Sigmoid colon (tissue), 7 donors: ENCODE measurements around the gene DDO. TPM values are rescaled to one million over a fixed set of nuclear protein-coding genes. Genes with fewer than 3 reads are reported as not detected.

Source experiments
- DNase-seq: peaks from one replicate; pipeline ENCODE4 v3.0.0-alpha.2; 2019
- H3K27ac ChIP-seq, 4 donors: fragments of 200-600 bp; sonication (generic); one replicate each; pipeline ENCODE4 v1.5.1; 2016 to 2019; ENCODE audit warnings: mild to moderate bottlenecking in 1 of 4
- H3K27me3 ChIP-seq, 3 donors: fragments of 200-600 bp; sonication (generic); one replicate each; pipeline ENCODE4 v1.5.1; 2019; ENCODE audit warnings: mild to moderate bottlenecking in 1 of 3
- H3K36me3 ChIP-seq, 4 donors: fragments of 200-600 bp; sonication (generic); one replicate each; pipeline ENCODE4 v1.5.1; 2016 to 2019
- H3K4me1 ChIP-seq, 4 donors: fragments of 200-600 bp; sonication (generic); one replicate each; pipeline ENCODE4 v1.5.1; 2017 to 2019
- H3K4me3 ChIP-seq, 4 donors: fragments of 200-600 bp; sonication (generic); one replicate each; pipeline ENCODE4 v1.5.1; 2017 to 2019; ENCODE audit warnings: mild to moderate bottlenecking in 2 of 4, moderate library complexity in 1 of 4
- H3K9me3 ChIP-seq, 4 donors: fragments of 200-600 bp in 3 of 4; sonication (generic) in 3 of 4; one replicate each; pipeline versions ENCODE4 v1.5.1 to v1.6.1; 2013 to 2019
- EP300 ChIP-seq, 4 donors: sonication (generic); formaldehyde crosslinking; IDR thresholded peaks; one replicate each; pipeline ENCODE4 v1.6.1; 2017; ENCODE audit warnings: antibody characterized with exemption in 4 of 4
- POLR2A ChIP-seq, 2 donors: fragments of 450-650 bp; IDR thresholded peaks; one replicate each; pipeline ENCODE4 v1.6.1; 2016; ENCODE audit warnings: antibody characterized with exemption in 2 of 2, mild to moderate bottlenecking in 2 of 2, moderate library complexity in 2 of 2
- POLR2AphosphoS5 ChIP-seq, 4 donors: sonication (generic); formaldehyde crosslinking; IDR thresholded peaks; one replicate each; pipeline ENCODE4 v1.6.1; 2017; ENCODE audit warnings: antibody characterized with exemption in 4 of 4
- WGBS, 2 donors: extraction: QIAGEN DNeasy Blood & Tissue Kit; methylation state at CpG; one replicate each; pipeline ENCODE4 v1.1.7; 2013; 5-methylcytosine and 5-hydroxymethylcytosine counted together
- intact Hi-C: fragments of 100-400 bp; cut with DNase I; formaldehyde crosslinking; loops from one replicate; pipeline ENCODE4 v1.15.1; 2023
- polyA plus RNA-seq, 3 donors: library from polyadenylated mRNA; stranded (reverse); fragments of 200-250 nt; gene quantifications; one replicate each; pipeline ENCODE4 v1.2.3, GENCODE V29; 2013
- total RNA-seq, 4 donors: library from RNA; depleted of rRNA; stranded (reverse); fragments of >200 nt; gene quantifications; one replicate each; pipeline ENCODE4 v1.1.0, GENCODE V29; 2016
- TF ChIP-seq, protein P1 (sequence below), 4 experiments: fragments of 450-650 bp in 3 of 4; fragments of 200-600 bp in 1 of 4; IDR thresholded peaks; one replicate each; pipeline ENCODE4 v1.5.1; 2016 to 2019; ENCODE audit warnings: antibody characterized with exemption in 4 of 4, mild to moderate bottlenecking in 3 of 4, moderate library complexity in 2 of 4
- donor health status: healthy with polysubstance abuse.
- donor health status: Bipolar disorder and iron deficiency.
- donor health status: healthy.

Gene DDO
- total and polyA plus RNA-seq, 7 donors: 0.96 to 3.6 (median 2.2) TPM

DNA sequence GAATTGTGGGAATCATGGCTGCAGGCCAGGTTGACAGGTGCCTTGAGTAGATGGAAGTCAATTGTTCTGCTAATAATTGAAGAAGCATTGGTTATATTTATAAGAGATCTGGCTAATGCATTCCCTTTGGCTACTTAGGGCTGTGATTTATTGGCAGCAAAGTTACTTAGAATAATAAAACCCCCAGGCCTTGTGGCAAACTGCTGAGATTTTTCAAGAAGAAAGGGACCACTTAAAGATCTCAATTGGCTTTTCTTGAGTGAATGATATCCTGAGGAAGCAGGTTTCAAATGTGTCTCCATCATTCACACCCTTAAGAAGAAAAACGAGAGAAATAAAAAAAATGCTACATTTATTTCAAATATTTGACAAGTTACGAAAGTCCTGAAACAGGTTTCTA, 27.4 kb downstream of the DDO start:
- WGBS, 2 donors: 87 to 93% methylated on average over 2 of the region's 2 CpGs
- Histone ChIP-seq H3K9me3 (no peaks in the 10 kb centered on the region), H3K4me1 (peaks cover 0 to 13% (median 11%) of the 10 kb centered on the region in 4 donors), H3K36me3 (no peaks in the 10 kb centered on the region), H3K4me3 (no peak overlapping the region), H3K27me3 (no peaks in the 10 kb centered on the region), H3K27ac (no peak overlapping the region)
- no peak for DNase-seq
- intact Hi-C loops: loop anchor here (2.0 kb wide), 1 partner anchor 23 kb away; no protein-coding TSS in a partner anchor
- no peak for TF ChIP-seq POLR2AphosphoS5 (IDR thresholded peaks at IDR 0.05)
- no peak for TF ChIP-seq EP300 (IDR thresholded peaks at IDR 0.05)
- TF ChIP-seq POLR2A (IDR thresholded peaks at IDR 0.05): no peak
- TF ChIP-seq, protein P1, sequence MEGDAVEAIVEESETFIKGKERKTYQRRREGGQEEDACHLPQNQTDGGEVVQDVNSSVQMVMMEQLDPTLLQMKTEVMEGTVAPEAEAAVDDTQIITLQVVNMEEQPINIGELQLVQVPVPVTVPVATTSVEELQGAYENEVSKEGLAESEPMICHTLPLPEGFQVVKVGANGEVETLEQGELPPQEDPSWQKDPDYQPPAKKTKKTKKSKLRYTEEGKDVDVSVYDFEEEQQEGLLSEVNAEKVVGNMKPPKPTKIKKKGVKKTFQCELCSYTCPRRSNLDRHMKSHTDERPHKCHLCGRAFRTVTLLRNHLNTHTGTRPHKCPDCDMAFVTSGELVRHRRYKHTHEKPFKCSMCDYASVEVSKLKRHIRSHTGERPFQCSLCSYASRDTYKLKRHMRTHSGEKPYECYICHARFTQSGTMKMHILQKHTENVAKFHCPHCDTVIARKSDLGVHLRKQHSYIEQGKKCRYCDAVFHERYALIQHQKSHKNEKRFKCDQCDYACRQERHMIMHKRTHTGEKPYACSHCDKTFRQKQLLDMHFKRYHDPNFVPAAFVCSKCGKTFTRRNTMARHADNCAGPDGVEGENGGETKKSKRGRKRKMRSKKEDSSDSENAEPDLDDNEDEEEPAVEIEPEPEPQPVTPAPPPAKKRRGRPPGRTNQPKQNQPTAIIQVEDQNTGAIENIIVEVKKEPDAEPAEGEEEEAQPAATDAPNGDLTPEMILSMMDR (IDR thresholded peaks at IDR 0.05): no peak

DNA sequence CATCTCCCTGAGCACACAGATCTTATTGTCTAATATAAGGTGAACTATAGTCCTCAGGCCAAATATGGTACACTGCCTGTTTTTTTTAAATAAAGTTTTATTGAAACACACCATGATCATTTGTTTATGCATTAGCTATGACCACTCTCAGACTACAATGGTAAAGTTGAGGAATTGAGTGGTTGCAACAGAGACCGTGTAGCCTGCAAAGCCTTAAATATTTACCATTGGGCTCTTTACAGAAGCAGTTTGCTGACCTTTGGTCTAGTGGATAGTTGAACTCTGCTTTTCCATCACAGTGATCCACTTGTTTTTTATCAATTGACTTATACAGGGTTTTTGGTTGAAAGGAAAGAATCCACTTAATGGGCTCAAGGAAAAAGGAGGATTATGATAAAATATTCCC, 29.9 kb downstream of the DDO start:
- intact Hi-C loops: no loop called here
- H3K27me3 ChIP-seq: no peaks in the 10 kb centered on the region
- 75 to 76% methylated on average over 1 of the region's 1 CpG for WGBS, 2 donors

DNA sequence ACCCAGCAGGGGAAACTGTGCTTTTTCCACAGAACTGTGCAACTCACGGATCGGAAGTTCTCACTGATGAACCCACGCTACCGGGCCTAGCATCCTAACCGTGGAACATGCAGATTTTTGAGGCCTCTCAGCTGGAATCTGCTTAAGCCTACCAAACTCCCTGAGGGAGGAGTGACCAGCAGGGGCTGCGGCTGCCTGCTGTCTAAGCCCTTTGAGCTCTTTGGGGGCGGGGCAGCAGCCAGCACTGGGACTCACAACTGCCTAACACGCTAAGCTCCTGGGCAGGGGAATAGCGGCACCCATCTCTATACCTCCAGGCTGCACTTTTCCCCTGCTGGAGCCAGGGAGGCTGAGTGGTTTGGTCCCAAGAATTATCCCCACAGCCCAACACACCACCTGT, 36.8 kb downstream of the DDO start:
- Histone ChIP-seq H3K27ac (no peak overlapping the region), H3K9me3 (no peaks in the 10 kb centered on the region), H3K27me3 (no peaks in the 10 kb centered on the region), H3K4me3 (no peak overlapping the region), H3K36me3 (no peaks in the 10 kb centered on the region), H3K4me1 (no peaks in the 10 kb centered on the region)
- 84 to 90% methylated on average over 9 of the region's 9 CpGs for WGBS, 2 donors
- TF ChIP-seq POLR2AphosphoS5 (IDR thresholded peaks at IDR 0.05) (no peak), POLR2A (IDR thresholded peaks at IDR 0.05) (no peak), EP300 (IDR thresholded peaks at IDR 0.05) (no peak)
- intact Hi-C loops: no loop called here
- DNase-seq: no peak

More for the DNA sequence above, 29.9 kb downstream of the DDO start:
- no peaks in the 10 kb centered on the region for H3K9me3 ChIP-seq
- no peak for DNase-seq
- no peak overlapping the region for H3K27ac ChIP-seq
- H3K4me1 ChIP-seq: peaks cover 0 to 9% (median 7%) of the 10 kb centered on the region in 4 donors
- no peak for TF ChIP-seq EP300 (IDR thresholded peaks at IDR 0.05)
- no peak for TF ChIP-seq POLR2AphosphoS5 (IDR thresholded peaks at IDR 0.05)
- TF ChIP-seq, protein P1 (IDR thresholded peaks at IDR 0.05): no peak
- TF ChIP-seq POLR2A (IDR thresholded peaks at IDR 0.05): no peak
- no peak overlapping the region for H3K4me3 ChIP-seq
- H3K36me3 ChIP-seq: no peaks in the 10 kb centered on the region

DNA sequence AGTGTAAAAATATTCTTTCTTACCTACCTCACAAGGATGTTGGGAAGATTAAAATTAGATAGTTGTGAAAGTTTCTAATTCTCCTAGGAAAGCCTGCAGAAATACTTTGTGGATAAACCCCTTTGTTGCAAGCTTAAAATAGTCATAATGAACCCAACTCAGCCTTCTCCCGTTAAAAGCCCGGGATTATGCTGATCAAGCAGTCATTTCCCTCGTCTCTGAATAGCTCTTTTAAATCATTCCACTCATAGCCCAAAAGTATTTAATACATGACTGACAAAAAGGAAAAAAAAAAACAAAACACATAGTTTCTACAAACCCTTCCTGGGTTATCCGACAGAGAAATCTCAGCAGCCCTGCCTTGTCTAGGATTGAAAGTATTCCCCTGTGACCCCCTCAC, 46.3 kb downstream of the DDO start:
- intact Hi-C loops: loop anchor here (10.0 kb wide), 1 partner anchor 194 kb away; the partner anchor contains the start of gene WASF1
- TF ChIP-seq, protein P1 (IDR thresholded peaks at IDR 0.05): no peak
- no peak for TF ChIP-seq POLR2AphosphoS5 (IDR thresholded peaks at IDR 0.05)
- TF ChIP-seq POLR2A (IDR thresholded peaks at IDR 0.05): no peak
- TF ChIP-seq EP300 (IDR thresholded peaks at IDR 0.05): no peak

DNA sequence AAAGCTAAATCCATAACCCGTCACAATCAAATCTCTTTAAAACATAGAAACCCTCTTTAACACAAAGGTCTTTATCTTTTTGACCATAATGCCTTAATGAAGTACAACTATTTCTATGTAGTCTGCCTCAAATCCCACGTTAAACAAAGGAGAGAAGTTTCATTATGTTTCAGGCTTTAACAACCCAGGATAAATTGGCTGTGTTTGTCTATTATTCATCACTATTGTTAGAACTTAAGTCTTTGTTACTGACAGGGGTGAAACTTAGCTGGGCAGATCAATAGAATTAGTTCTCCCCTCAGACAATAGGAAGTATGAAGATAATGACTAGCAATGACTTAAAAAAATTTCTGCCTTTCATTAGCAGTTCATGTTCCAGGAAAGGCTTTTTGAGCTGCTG, 47.1 kb downstream of the DDO start:
- WGBS, 2 donors: 78 to 79% methylated on average over 2 of the region's 2 CpGs
- peaks cover 0 to 20% (median 19%) of the 10 kb centered on the region in 4 donors for H3K4me1 ChIP-seq
- TF ChIP-seq, protein P1 (IDR thresholded peaks at IDR 0.05): no peak
- no peak for TF ChIP-seq EP300 (IDR thresholded peaks at IDR 0.05)
- H3K27ac ChIP-seq: no peak overlapping the region
- no peaks in the 10 kb centered on the region for H3K9me3 ChIP-seq
- no peaks in the 10 kb centered on the region for H3K27me3 ChIP-seq
- no peak for DNase-seq
- H3K36me3 ChIP-seq: no peaks in the 10 kb centered on the region
- H3K4me3 ChIP-seq: no peak overlapping the region
- intact Hi-C loops: loop anchor here (10.0 kb wide), 1 partner anchor 193 kb away; the partner anchor contains the start of gene WASF1

More for the DNA sequence above, 46.3 kb downstream of the DDO start:
- no peaks in the 10 kb centered on the region for H3K9me3 ChIP-seq
- H3K4me3 ChIP-seq: no peak overlapping the region
- no peak overlapping the region for H3K27ac ChIP-seq
- no peaks in the 10 kb centered on the region for H3K27me3 ChIP-seq
- H3K36me3 ChIP-seq: no peaks in the 10 kb centered on the region
- WGBS, 2 donors: 57 to 67% methylated on average over 4 of the region's 4 CpGs
- no peak for DNase-seq
- peaks cover 0 to 13% (median 12%) of the 10 kb centered on the region in 4 donors for H3K4me1 ChIP-seq
